H9 (cell line): Measurements from ENCODE around the gene SCTR. TPM values are rescaled to one million over a fixed set of nuclear protein-coding genes. Genes with fewer than 3 reads are reported as not detected.

Experiments used
- DNase-seq: peaks from one replicate; pipeline ENCODE4 v3.0.0-alpha.2; 2017
- H2AFZ ChIP-seq: one replicate; pipeline ENCODE4 v1.6.1; 2013; ENCODE audit warnings: mild to moderate bottlenecking, low read length, control low read depth, moderate library complexity
- H2AK5ac ChIP-seq: 2 replicates; pipeline ENCODE4 v1.6.1; 2013; ENCODE audit warnings: low read length, control low read depth, mixed read lengths; ENCODE audit not compliant: insufficient read length
- H2BK120ac ChIP-seq: one replicate; pipeline ENCODE4 v1.6.1; 2013; ENCODE audit warnings: low read depth, mild to moderate bottlenecking, low read length, control low read depth, inconsistent platforms; ENCODE audit not compliant: poor library complexity, severe bottlenecking
- H2BK12ac ChIP-seq: 2 replicates; pipeline ENCODE4 v1.6.1; 2013; ENCODE audit warnings: low read length, control low read depth, mixed read lengths, low read depth; ENCODE audit not compliant: insufficient read length
- H2BK15ac ChIP-seq: 2 replicates; pipeline ENCODE4 v1.6.1; 2013; ENCODE audit warnings: low read depth, low read length, control low read depth
- H2BK20ac ChIP-seq: one replicate; pipeline ENCODE4 v1.6.1; 2013; ENCODE audit warnings: low read depth, mild to moderate bottlenecking, low read length, control low read depth, inconsistent platforms; ENCODE audit not compliant: poor library complexity, severe bottlenecking
- H2BK5ac ChIP-seq: 2 replicates; pipeline ENCODE4 v1.6.1; 2013; ENCODE audit warnings: low read length, control low read depth, mixed read lengths; ENCODE audit not compliant: insufficient read length
- H3K14ac ChIP-seq: 2 replicates; pipeline ENCODE4 v1.6.1; 2013; ENCODE audit warnings: low read length, control low read depth; ENCODE audit not compliant: insufficient read depth
- H3K18ac ChIP-seq: 2 replicates; pipeline ENCODE4 v1.6.1; 2013; ENCODE audit warnings: low read depth, mild to moderate bottlenecking, mixed read lengths, low read length, control low read depth; ENCODE audit not compliant: insufficient read length
- H3K23ac ChIP-seq: 2 replicates; pipeline ENCODE4 v1.6.1; 2013; ENCODE audit warnings: low read length, control low read depth, mixed read lengths, low read depth; ENCODE audit not compliant: insufficient read length
- H3K23me2 ChIP-seq: 2 replicates; pipeline ENCODE4 v1.6.1; 2013; ENCODE audit warnings: low read depth, mild to moderate bottlenecking, mixed read lengths, low read length, control low read depth; ENCODE audit not compliant: insufficient read length, poor library complexity, severe bottlenecking
- H3K27ac ChIP-seq: 2 replicates; pipeline ENCODE4 v1.5.1; 2013; ENCODE audit warnings: low read length, control low read depth, mixed read lengths, low read depth; ENCODE audit not compliant: insufficient read length
- H3K27me3 ChIP-seq: 2 replicates; pipeline ENCODE4 v1.6.1; 2013; ENCODE audit warnings: low read length, control low read depth, inconsistent platforms; ENCODE audit not compliant: insufficient read depth
- H3K4ac ChIP-seq: 2 replicates; pipeline ENCODE4 v1.6.1; 2013; ENCODE audit warnings: low read depth, mild to moderate bottlenecking, control low read depth, inconsistent platforms, low read length, moderate library complexity
- H3K4me1 ChIP-seq: 2 replicates; pipeline ENCODE4 v1.6.1; 2013; ENCODE audit warnings: low read length, control low read depth, inconsistent platforms; ENCODE audit not compliant: insufficient read depth
- H3K4me2 ChIP-seq: 2 replicates; pipeline ENCODE4 v1.6.1; 2013; ENCODE audit warnings: low read length, control low read depth, mixed read lengths; ENCODE audit not compliant: insufficient read length, insufficient read depth
- H3K56ac ChIP-seq: 2 replicates; pipeline ENCODE4 v1.6.1; 2013; ENCODE audit warnings: low read depth, mild to moderate bottlenecking, mixed read lengths, low read length, control low read depth; ENCODE audit not compliant: insufficient read length
- H3K79me1 ChIP-seq: 2 replicates; pipeline ENCODE4 v1.6.1; 2013; ENCODE audit warnings: low read depth, mild to moderate bottlenecking, moderate library complexity, low read length, control low read depth, inconsistent platforms; ENCODE audit not compliant: insufficient read depth, poor library complexity, severe bottlenecking
- H3K79me2 ChIP-seq: 2 replicates; pipeline ENCODE4 v1.6.1; 2013; ENCODE audit warnings: low read length, control low read depth, inconsistent platforms; ENCODE audit not compliant: insufficient read depth
- H3K9ac ChIP-seq: 2 replicates; pipeline ENCODE4 v1.6.1; 2013; ENCODE audit warnings: low read length, control low read depth, mixed read lengths; ENCODE audit not compliant: insufficient read length; ENCODE audit errors: extremely low read depth
- H3K9me3 ChIP-seq: one replicate; pipeline ENCODE4 v1.6.1; 2013; ENCODE audit warnings: low read depth, low read length, inconsistent platforms; ENCODE audit not compliant: control insufficient read depth
- H3T11ph ChIP-seq: one replicate; pipeline ENCODE4 v1.6.1; 2013; ENCODE audit warnings: mild to moderate bottlenecking, low read length, control low read depth, inconsistent platforms
- H4K20me1 ChIP-seq: one replicate; pipeline ENCODE4 v1.6.1; 2013; ENCODE audit not compliant: control insufficient read depth, insufficient read length, insufficient read depth
- H4K5ac ChIP-seq: 2 replicates; pipeline ENCODE4 v1.6.1; 2013; ENCODE audit warnings: low read depth, mild to moderate bottlenecking, mixed read lengths, low read length, control low read depth; ENCODE audit not compliant: insufficient read length
- H4K8ac ChIP-seq: replicated peaks from 2 replicates; pipeline ENCODE4 v1.6.1; 2013; ENCODE audit warnings: low read length, control low read depth, mixed read lengths, low read depth; ENCODE audit not compliant: insufficient read length
- H4K91ac ChIP-seq: 2 replicates; pipeline ENCODE4 v1.6.1; 2013; ENCODE audit warnings: low read depth, mild to moderate bottlenecking, moderate library complexity, mixed read lengths, low read length, control low read depth; ENCODE audit not compliant: insufficient read length
- H3K27ac Mint-ChIP-seq, 3 experiments: 2 replicates in 2 of 3; 3 replicates in 1 of 3; pipeline ENCODE4 v1.8.0; 2020 to 2021; ENCODE audit warnings: mixed read lengths in 3 of 3, mild to moderate bottlenecking in 1 of 3, moderate library complexity in 1 of 3
- H3K27me3 Mint-ChIP-seq: 2 replicates; pipeline ENCODE4 v1.8.0; 2021; ENCODE audit warnings: low read depth, mild to moderate bottlenecking, moderate library complexity, mixed read lengths
- H3K36me3 Mint-ChIP-seq, 3 experiments: 2 replicates in 2 of 3; 3 replicates in 1 of 3; pipeline ENCODE4 v1.8.0; 2020 to 2021; ENCODE audit warnings: low read depth in 3 of 3, mixed read lengths in 3 of 3; ENCODE audit not compliant: insufficient read depth in 1 of 3
- H3K4me1 Mint-ChIP-seq, 2 experiments: 2 replicates each; pipeline ENCODE4 v1.8.0; 2020; ENCODE audit warnings: mixed read lengths in 2 of 2
- H3K4me3 Mint-ChIP-seq, 2 experiments: 2 replicates in 1 of 2; 3 replicates in 1 of 2; pipeline ENCODE4 v1.8.0; 2020 to 2021; ENCODE audit warnings: mild to moderate bottlenecking in 2 of 2, mixed read lengths in 2 of 2, moderate library complexity in 1 of 2
- H3K9me3 Mint-ChIP-seq, 2 experiments: 2 replicates in 1 of 2; 3 replicates in 1 of 2; pipeline ENCODE4 v1.8.0; 2020; ENCODE audit warnings: mild to moderate bottlenecking in 2 of 2, mixed read lengths in 2 of 2, moderate library complexity in 1 of 2
- WGBS: extraction: QIAGEN DNeasy Blood & Tissue Kit; methylation state at CpG from one replicate; pipeline ENCODE4 v1.1.7; 2013; ENCODE audit warnings: missing lambda C conversion rate, low lambda C conversion rate, mixed read lengths; ENCODE audit not compliant: insufficient read length; ENCODE audit errors: extremely low coverage; 5-methylcytosine and 5-hydroxymethylcytosine counted together
- total RNA-seq: library from RNA; stranded (reverse); gene quantifications from 2 replicates; pipeline ENCODE4 v1.2.1, GENCODE V29; 2021
- TF ChIP-seq, protein P1 (sequence below): fragments of 200-600 bp; sonication (generic); conservative IDR thresholded peaks from 3 replicates; pipeline ENCODE4 v1.8.0; 2021; ENCODE audit warnings: antibody characterized with exemption, mild to moderate bottlenecking

SCTR gene
- total RNA-seq, 1 experiment from 2014 or later: not detected

DNA sequence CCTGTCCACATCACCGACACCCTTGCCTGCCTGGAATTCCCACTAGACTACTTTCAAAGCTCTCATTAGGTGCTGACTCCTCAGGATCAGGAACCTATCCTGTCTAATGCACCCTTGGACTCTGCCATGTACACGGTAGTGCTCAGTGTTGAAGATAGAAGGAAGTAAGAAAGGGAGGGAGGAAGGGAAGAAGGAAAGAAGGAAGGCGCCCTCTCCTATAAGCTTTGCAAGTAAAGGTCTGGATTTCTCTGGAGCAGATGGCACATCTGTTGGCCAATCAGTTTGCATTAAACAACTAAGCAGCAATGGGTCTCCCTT is 45.3 kb downstream of the SCTR start:
- no peak overlapping the region for H3K4me2 ChIP-seq
- H3K4ac ChIP-seq: no peak overlapping the region
- H3K27ac ChIP-seq: no peak overlapping the region
- H4K91ac ChIP-seq: no peak overlapping the region
- no peak overlapping the region for H3K14ac ChIP-seq
- H3K79me2 ChIP-seq: no peaks in the 10 kb centered on the region
- H2BK12ac ChIP-seq: no peak overlapping the region
- H3K9ac ChIP-seq: no peak overlapping the region
- no peaks in the 10 kb centered on the region for H3K36me3 Mint-ChIP-seq
- no peak overlapping the region for H2AFZ ChIP-seq
- H3K4me1 Mint-ChIP-seq: peaks cover 9 to 38% of the 10 kb centered on the region in 2 experiments
- H3K23me2 ChIP-seq: no peaks in the 10 kb centered on the region
- no peak overlapping the region for H3K27ac Mint-ChIP-seq
- no peak overlapping the region for H2BK120ac ChIP-seq
- H3K23ac ChIP-seq: no peak overlapping the region
- no peaks in the 10 kb centered on the region for H3K9me3 ChIP-seq
- no peak overlapping the region for H2BK5ac ChIP-seq
- H3K27me3 Mint-ChIP-seq: peaks cover 6% of the 10 kb centered on the region
- no CpG with 5 or more reads among the region's 3 CpGs for WGBS
- no peaks in the 10 kb centered on the region for H3K4me1 ChIP-seq
- no peak overlapping the region for H3K56ac ChIP-seq
- H4K20me1 ChIP-seq: no peaks in the 10 kb centered on the region
- no peak overlapping the region for H4K8ac ChIP-seq
- no peak overlapping the region for H2BK15ac ChIP-seq
- no peak overlapping the region for H3K4me3 Mint-ChIP-seq
- no peaks in the 10 kb centered on the region for H3K79me1 ChIP-seq
- no peak overlapping the region for H3K18ac ChIP-seq
- H3T11ph ChIP-seq: no peak overlapping the region
- DNase-seq: peak; percentile 2
- no peak overlapping the region for H2AK5ac ChIP-seq
- H3K9me3 Mint-ChIP-seq: no peaks in the 10 kb centered on the region; a peak in 1 of 5 replicates
- H2BK20ac ChIP-seq: no peak overlapping the region
- H3K27me3 ChIP-seq: no peaks in the 10 kb centered on the region
- H4K5ac ChIP-seq: no peak overlapping the region
- TF ChIP-seq, protein P1, sequence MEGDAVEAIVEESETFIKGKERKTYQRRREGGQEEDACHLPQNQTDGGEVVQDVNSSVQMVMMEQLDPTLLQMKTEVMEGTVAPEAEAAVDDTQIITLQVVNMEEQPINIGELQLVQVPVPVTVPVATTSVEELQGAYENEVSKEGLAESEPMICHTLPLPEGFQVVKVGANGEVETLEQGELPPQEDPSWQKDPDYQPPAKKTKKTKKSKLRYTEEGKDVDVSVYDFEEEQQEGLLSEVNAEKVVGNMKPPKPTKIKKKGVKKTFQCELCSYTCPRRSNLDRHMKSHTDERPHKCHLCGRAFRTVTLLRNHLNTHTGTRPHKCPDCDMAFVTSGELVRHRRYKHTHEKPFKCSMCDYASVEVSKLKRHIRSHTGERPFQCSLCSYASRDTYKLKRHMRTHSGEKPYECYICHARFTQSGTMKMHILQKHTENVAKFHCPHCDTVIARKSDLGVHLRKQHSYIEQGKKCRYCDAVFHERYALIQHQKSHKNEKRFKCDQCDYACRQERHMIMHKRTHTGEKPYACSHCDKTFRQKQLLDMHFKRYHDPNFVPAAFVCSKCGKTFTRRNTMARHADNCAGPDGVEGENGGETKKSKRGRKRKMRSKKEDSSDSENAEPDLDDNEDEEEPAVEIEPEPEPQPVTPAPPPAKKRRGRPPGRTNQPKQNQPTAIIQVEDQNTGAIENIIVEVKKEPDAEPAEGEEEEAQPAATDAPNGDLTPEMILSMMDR: no peak
